Endothelial cell of umbilical vein (primary cell): ENCODE results near the gene DRAM1.

Experiments used
- EZH2 ChIP-seq: IDR thresholded peaks from 2 replicates; pipeline ENCODE4 v1.6.1; 2012; ENCODE audit warnings: borderline replicate concordance, low read depth, mild to moderate bottlenecking, moderate library complexity, low read length, inconsistent platforms; ENCODE audit not compliant: severe bottlenecking
- MYC ChIP-seq: IDR thresholded peaks from one replicate; pipeline ENCODE4 v1.6.1; 2011; ENCODE audit warnings: mild to moderate bottlenecking, low read depth, low read length
- POLR2A ChIP-seq: IDR thresholded peaks from 2 replicates; pipeline ENCODE4 v1.6.1; 2012; ENCODE audit warnings: low read depth, mild to moderate bottlenecking, control low read depth, low read length
- POLR2AphosphoS5 ChIP-seq: IDR thresholded peaks from 2 replicates; pipeline ENCODE4 v1.6.1; 2012; ENCODE audit warnings: low read depth, mild to moderate bottlenecking, control low read depth, low read length, moderate library complexity; ENCODE audit not compliant: insufficient read depth
- TF ChIP-seq, protein P1 (sequence below), 2 donors: IDR thresholded peaks; 1 replicate in 1 of 2; 2 replicates in 1 of 2; pipeline ENCODE4 v1.5.1; 2011; ENCODE audit warnings: low read length in 2 of 2, mild to moderate bottlenecking in 2 of 2, moderate library complexity in 2 of 2, control low read depth in 1 of 2, inconsistent platforms in 1 of 2, low read depth in 1 of 2; ENCODE audit not compliant: insufficient read depth in 1 of 2; ENCODE audit errors: extremely low read depth in 1 of 2

DNA sequence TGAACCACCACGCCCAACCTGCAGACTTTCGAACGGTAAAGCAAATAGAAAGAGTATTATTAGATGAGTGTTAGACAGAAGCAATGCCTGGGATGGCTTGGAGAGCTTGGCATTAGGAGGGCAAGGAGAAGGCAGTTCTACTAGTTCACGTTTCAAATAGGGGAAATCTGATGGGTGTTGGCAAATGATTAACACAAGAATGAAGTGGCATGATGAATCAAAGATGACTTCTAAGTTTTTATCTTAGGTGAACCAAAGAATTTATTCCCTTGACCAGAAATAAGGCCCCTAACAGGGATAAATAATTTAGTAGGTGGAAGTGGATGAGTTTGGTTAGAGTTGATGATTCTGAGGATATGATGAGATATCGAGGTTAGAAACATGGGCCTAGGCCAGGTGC is 38.5 kb downstream of the DRAM1 start:
- TF ChIP-seq MYC: no peak
- TF ChIP-seq, protein P1, sequence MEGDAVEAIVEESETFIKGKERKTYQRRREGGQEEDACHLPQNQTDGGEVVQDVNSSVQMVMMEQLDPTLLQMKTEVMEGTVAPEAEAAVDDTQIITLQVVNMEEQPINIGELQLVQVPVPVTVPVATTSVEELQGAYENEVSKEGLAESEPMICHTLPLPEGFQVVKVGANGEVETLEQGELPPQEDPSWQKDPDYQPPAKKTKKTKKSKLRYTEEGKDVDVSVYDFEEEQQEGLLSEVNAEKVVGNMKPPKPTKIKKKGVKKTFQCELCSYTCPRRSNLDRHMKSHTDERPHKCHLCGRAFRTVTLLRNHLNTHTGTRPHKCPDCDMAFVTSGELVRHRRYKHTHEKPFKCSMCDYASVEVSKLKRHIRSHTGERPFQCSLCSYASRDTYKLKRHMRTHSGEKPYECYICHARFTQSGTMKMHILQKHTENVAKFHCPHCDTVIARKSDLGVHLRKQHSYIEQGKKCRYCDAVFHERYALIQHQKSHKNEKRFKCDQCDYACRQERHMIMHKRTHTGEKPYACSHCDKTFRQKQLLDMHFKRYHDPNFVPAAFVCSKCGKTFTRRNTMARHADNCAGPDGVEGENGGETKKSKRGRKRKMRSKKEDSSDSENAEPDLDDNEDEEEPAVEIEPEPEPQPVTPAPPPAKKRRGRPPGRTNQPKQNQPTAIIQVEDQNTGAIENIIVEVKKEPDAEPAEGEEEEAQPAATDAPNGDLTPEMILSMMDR (IDR thresholded peaks at IDR 0.05; ENCODE audit: extremely low read depth in 1 of 2, insufficient read depth in 1 of 2, low read depth in 1 of 2, low read length in 2 of 2): no peak
- no peak for TF ChIP-seq EZH2
- TF ChIP-seq POLR2A: no peak
- TF ChIP-seq POLR2AphosphoS5: no peak
